ENCODE results near the gene DNAH6.

DNA sequence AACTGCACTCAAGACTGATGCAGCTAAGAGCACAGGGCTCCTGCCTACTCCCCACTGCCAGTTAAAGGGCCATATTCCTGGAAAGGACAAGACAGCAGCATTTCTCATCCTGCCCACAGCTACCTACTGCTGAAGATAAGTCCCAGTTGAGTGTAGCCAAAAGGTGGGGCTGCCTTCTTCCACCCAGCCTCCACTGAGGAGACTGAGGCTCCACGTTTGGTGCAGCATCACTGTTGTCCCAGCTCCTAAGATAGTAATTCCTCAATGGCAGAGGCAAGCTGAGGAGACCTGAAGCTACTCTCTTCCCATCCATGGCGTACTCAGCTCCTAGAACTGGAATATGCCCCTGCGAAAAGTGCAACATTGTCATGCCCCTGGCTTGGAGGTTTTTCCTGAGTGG lies 214.9 kb downstream of the DNAH6 start:
- TF ChIP-seq RARB (CRISPR knock-in tag; IDR thresholded peaks at IDR 0.05) (no peak), ESRRG (CRISPR knock-in tag; IDR thresholded peaks at IDR 0.05) (no peak)
- TF ChIP-seq, protein P1, sequence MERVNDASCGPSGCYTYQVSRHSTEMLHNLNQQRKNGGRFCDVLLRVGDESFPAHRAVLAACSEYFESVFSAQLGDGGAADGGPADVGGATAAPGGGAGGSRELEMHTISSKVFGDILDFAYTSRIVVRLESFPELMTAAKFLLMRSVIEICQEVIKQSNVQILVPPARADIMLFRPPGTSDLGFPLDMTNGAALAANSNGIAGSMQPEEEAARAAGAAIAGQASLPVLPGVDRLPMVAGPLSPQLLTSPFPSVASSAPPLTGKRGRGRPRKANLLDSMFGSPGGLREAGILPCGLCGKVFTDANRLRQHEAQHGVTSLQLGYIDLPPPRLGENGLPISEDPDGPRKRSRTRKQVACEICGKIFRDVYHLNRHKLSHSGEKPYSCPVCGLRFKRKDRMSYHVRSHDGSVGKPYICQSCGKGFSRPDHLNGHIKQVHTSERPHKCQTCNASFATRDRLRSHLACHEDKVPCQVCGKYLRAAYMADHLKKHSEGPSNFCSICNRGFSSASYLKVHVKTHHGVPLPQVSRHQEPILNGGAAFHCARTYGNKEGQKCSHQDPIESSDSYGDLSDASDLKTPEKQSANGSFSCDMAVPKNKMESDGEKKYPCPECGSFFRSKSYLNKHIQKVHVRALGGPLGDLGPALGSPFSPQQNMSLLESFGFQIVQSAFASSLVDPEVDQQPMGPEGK (CRISPR knock-in tag; IDR thresholded peaks at IDR 0.05; ENCODE audit: borderline replicate concordance), result no peak

Data from SK-N-SH treated with all-trans-retinoic acid at 6 μM for 48 hours (cell line).